Fibroblast of mammary gland (primary cell): Measurements from ENCODE around the gene ETNPPL.
A peak's percentile ranks its signal among the peaks of the same experiment; 100 is the strongest.

Source experiments
- DNase-seq: peaks from one replicate; pipeline ENCODE4 v3.0.0-alpha.2; 2010; ENCODE audit warnings: low read depth
- H3K4me3 ChIP-seq: 2 replicates; pipeline ENCODE4 v1.5.1; 2011; ENCODE audit warnings: low read depth, mild to moderate bottlenecking, low read length, moderate library complexity; ENCODE audit not compliant: control insufficient read depth
- CTCF ChIP-seq: conservative IDR thresholded peaks from 2 replicates; pipeline ENCODE4 v1.5.1; 2011; ENCODE audit warnings: low read depth, low read length, inconsistent platforms; ENCODE audit not compliant: control insufficient read depth, insufficient read depth

Gene ETNPPL

GRCh38 chr4:108763986-108764385 lies 1.1 kb upstream of the ETNPPL start:
- no peak for DNase-seq
- TF ChIP-seq CTCF: no peak
- H3K4me3 ChIP-seq: no peak overlapping the region

- peak overlapping the region; percentile 32 for H3K4me3 ChIP-seq
- no peak for TF ChIP-seq CTCF
- no peak for DNase-seq
Observed at GRCh38 chr4:108763226-108763593, 357 bp upstream of the ETNPPL start.

GRCh38 chr4:108758498-108758897 lies 4.4 kb downstream of the ETNPPL start:
- no peak for TF ChIP-seq CTCF
- DNase-seq: no peak
- H3K4me3 ChIP-seq: no peak overlapping the region

GRCh38 chr4:108754327-108754726 lies 8.5 kb downstream of the ETNPPL start:
- no peak for DNase-seq
- no peak for TF ChIP-seq CTCF
- H3K4me3 ChIP-seq: no peak overlapping the region

- no peak for TF ChIP-seq CTCF
- no peak for DNase-seq
- H3K4me3 ChIP-seq: no peak overlapping the region
Observed at GRCh38 chr4:108751321-108751720, 11.5 kb downstream of the ETNPPL start.

- no peak for TF ChIP-seq CTCF
- no peak overlapping the region for H3K4me3 ChIP-seq
- no peak for DNase-seq
Observed at GRCh38 chr4:108749119-108749518, 13.7 kb downstream of the ETNPPL start.

- no peak for TF ChIP-seq CTCF
- H3K4me3 ChIP-seq: no peak overlapping the region
- no peak for DNase-seq
Observed at GRCh38 chr4:108746511-108746910, 16.3 kb downstream of the ETNPPL start.
